ENCODE data around the gene PRRG2. TPM values are rescaled to one million over a fixed set of nuclear protein-coding genes. Genes with fewer than 3 reads are reported as not detected.

Gene PRRG2
- total and polyA plus RNA-seq, 2 experiments from 2014 or later: 2.0 to 3.8 TPM

GRCh38 chr19:49591731-49592485, 10.8 kb downstream of the PRRG2 start:
- peaks cover 22% of the 10 kb centered on the region for H3K27me3 Mint-ChIP-seq (ENCODE audit: insufficient read depth, low read depth, poor library complexity)
- H3K4me1 ChIP-seq (ENCODE audit: insufficient read depth): peaks cover 9% of the 10 kb centered on the region
- H3K4me3 Mint-ChIP-seq: peak overlapping the region; percentile 90
- H2AFZ ChIP-seq: no peak overlapping the region
- H3K4me2 ChIP-seq: peak overlapping the region; percentile 88
- H3K36me3 ChIP-seq (ENCODE audit: insufficient read depth): peaks cover 8% of the 10 kb centered on the region; the same call in 1 of the 2 replicates
- H3K27me3 ChIP-seq (ENCODE audit: insufficient read depth): no peaks in the 10 kb centered on the region
- DNase-seq (ENCODE audit: low spot score) (peak; percentile 82), ATAC-seq (peak; percentile 0; the same call in 2 of the 3 replicates)
- peaks cover 26% of the 10 kb centered on the region for H3K36me3 Mint-ChIP-seq (ENCODE audit: low read depth)
- H3K79me2 ChIP-seq (replicated peaks; ENCODE audit: insufficient read depth): peaks cover 38% of the 10 kb centered on the region
- H3K27ac Mint-ChIP-seq: peak overlapping the region; percentile 90
- peak overlapping the region; percentile 99 for H3K4me3 ChIP-seq
- H3K4me1 Mint-ChIP-seq: peaks cover 12% of the 10 kb centered on the region
- H3K27ac ChIP-seq (ENCODE audit: low read depth): peak overlapping the region; percentile 99
- no peaks in the 10 kb centered on the region; the same call in 1 of the 2 replicates for H4K20me1 ChIP-seq (replicated peaks; ENCODE audit: insufficient read depth)
- H3K9me3 Mint-ChIP-seq: no peaks in the 10 kb centered on the region; the same call in 2 of the 3 replicates
- H3K9me2 ChIP-seq (ENCODE audit: insufficient read depth): no peaks in the 10 kb centered on the region
- peaks cover 24% of the 10 kb centered on the region for H3F3A ChIP-seq (replicated peaks; ENCODE audit: low read depth)
- TF ChIP-seq, protein P1, sequence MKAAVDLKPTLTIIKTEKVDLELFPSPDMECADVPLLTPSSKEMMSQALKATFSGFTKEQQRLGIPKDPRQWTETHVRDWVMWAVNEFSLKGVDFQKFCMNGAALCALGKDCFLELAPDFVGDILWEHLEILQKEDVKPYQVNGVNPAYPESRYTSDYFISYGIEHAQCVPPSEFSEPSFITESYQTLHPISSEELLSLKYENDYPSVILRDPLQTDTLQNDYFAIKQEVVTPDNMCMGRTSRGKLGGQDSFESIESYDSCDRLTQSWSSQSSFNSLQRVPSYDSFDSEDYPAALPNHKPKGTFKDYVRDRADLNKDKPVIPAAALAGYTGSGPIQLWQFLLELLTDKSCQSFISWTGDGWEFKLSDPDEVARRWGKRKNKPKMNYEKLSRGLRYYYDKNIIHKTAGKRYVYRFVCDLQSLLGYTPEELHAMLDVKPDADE (IDR thresholded peaks at IDR 0.05): no peak
- TF ChIP-seq, protein P2, sequence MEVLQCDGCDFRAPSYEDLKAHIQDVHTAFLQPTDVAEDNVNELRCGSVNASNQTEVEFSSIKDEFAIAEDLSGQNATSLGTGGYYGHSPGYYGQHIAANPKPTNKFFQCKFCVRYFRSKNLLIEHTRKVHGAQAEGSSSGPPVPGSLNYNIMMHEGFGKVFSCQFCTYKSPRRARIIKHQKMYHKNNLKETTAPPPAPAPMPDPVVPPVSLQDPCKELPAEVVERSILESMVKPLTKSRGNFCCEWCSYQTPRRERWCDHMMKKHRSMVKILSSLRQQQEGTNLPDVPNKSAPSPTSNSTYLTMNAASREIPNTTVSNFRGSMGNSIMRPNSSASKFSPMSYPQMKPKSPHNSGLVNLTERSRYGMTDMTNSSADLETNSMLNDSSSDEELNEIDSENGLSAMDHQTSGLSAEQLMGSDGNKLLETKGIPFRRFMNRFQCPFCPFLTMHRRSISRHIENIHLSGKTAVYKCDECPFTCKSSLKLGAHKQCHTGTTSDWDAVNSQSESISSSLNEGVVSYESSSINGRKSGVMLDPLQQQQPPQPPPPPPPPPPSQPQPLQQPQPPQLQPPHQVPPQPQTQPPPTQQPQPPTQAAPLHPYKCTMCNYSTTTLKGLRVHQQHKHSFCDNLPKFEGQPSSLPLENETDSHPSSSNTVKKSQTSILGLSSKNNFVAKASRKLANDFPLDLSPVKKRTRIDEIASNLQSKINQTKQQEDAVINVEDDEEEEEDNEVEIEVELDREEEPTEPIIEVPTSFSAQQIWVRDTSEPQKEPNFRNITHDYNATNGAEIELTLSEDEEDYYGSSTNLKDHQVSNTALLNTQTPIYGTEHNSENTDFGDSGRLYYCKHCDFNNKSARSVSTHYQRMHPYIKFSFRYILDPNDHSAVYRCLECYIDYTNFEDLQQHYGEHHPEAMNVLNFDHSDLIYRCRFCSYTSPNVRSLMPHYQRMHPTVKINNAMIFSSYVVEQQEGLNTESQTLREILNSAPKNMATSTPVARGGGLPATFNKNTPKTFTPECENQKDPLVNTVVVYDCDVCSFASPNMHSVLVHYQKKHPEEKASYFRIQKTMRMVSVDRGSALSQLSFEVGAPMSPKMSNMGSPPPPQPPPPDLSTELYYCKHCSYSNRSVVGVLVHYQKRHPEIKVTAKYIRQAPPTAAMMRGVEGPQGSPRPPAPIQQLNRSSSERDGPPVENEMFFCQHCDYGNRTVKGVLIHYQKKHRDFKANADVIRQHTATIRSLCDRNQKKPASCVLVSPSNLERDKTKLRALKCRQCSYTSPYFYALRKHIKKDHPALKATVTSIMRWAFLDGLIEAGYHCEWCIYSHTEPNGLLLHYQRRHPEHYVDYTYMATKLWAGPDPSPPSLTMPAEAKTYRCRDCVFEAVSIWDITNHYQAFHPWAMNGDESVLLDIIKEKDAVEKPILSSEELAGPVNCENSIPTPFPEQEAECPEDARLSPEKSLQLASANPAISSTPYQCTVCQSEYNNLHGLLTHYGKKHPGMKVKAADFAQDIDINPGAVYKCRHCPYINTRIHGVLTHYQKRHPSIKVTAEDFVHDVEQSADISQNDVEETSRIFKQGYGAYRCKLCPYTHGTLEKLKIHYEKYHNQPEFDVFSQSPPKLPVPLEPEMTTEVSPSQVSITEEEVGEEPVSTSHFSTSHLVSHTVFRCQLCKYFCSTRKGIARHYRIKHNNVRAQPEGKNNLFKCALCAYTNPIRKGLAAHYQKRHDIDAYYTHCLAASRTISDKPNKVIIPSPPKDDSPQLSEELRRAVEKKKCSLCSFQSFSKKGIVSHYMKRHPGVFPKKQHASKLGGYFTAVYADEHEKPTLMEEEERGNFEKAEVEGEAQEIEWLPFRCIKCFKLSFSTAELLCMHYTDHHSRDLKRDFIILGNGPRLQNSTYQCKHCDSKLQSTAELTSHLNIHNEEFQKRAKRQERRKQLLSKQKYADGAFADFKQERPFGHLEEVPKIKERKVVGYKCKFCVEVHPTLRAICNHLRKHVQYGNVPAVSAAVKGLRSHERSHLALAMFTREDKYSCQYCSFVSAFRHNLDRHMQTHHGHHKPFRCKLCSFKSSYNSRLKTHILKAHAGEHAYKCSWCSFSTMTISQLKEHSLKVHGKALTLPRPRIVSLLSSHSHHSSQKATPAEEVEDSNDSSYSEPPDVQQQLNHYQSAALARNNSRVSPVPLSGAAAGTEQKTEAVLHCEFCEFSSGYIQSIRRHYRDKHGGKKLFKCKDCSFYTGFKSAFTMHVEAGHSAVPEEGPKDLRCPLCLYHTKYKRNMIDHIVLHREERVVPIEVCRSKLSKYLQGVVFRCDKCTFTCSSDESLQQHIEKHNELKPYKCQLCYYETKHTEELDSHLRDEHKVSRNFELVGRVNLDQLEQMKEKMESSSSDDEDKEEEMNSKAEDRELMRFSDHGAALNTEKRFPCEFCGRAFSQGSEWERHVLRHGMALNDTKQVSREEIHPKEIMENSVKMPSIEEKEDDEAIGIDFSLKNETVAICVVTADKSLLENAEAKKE (CRISPR knock-in tag; IDR thresholded peaks at IDR 0.05): no peak
- TF ChIP-seq EZH2 (IDR thresholded peaks at IDR 0.05; ENCODE audit: low read depth, unreplicated experiment) (no peak), POLR2AphosphoS5 (IDR thresholded peaks at IDR 0.05; ENCODE audit: low read depth) (peak; percentile 41)
